ENCODE results near the gene CEPT1. TPM values are rescaled to one million over a fixed set of nuclear protein-coding genes. Genes with fewer than 3 reads are reported as not detected.
"Not testable (repeated sequence)": the region's sequence is repeated elsewhere in the genome, so short reads cannot be mapped to it uniquely, and the experiment has no call there.

Gene CEPT1
- total RNA-seq, 4 donors from 2014 or later, result 38.6 to 61.0 (median 40.2) TPM

DNA sequence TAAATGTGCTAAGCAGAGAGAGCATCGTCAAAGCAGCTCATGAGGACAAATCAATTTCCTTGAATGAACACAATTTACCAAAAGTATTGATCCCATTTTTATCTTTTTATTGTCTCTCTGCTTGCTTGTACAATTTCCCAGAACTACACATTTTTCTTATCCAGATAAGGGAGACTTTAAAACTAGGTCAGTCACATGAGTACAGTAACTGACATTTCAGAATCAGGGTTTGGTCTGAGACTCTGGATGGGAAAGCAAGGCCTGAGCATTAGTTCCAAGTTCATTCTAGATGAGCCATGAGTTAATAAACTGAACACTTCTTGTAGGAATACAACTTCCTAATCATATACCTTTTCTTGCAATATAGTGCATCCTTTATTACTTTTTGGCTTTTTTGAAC is 71.9 kb downstream of the CEPT1 start:
- TF ChIP-seq, protein P1, sequence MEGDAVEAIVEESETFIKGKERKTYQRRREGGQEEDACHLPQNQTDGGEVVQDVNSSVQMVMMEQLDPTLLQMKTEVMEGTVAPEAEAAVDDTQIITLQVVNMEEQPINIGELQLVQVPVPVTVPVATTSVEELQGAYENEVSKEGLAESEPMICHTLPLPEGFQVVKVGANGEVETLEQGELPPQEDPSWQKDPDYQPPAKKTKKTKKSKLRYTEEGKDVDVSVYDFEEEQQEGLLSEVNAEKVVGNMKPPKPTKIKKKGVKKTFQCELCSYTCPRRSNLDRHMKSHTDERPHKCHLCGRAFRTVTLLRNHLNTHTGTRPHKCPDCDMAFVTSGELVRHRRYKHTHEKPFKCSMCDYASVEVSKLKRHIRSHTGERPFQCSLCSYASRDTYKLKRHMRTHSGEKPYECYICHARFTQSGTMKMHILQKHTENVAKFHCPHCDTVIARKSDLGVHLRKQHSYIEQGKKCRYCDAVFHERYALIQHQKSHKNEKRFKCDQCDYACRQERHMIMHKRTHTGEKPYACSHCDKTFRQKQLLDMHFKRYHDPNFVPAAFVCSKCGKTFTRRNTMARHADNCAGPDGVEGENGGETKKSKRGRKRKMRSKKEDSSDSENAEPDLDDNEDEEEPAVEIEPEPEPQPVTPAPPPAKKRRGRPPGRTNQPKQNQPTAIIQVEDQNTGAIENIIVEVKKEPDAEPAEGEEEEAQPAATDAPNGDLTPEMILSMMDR (IDR thresholded peaks at IDR 0.05), result no peak
- ATAC-seq (ENCODE audit: low FRiP score) (no peak), DNase-seq (ENCODE audit: low spot score) (no peak)

DNA sequence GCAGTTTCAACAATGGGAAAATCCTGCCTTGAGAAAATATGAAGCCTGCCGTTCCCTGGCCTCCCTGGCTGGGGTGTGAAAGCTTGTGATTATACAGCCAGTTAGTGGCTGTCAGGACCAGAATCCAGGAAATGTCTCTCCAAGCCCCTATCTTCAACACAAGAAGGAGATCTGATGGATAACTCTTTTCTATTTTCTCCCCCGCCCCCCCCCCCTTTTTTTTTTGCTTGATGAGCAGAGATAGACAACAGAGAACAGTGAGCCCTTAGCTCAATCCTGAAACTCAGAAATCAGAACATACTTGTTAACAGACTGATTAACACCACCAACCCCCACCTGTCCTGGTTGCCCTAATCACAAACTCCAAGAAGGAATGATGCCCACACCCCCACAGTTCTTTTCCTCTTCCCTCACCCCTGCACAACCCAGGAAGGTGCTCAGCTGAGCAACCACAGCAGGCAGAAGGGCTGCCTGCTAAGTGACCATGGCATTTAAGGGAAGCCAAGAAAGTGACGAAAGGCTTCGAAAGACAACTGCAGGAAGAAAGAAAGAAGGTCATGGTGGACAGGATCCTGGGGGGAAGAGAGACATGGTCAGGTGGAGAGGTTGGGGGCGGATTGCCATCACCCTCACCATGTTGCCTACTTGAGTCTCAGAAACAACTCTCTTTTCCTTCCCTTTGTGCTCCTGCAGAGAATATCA is 72.8 kb downstream of the CEPT1 start:
- ATAC-seq (ENCODE audit: low FRiP score), result no peak

DNA sequence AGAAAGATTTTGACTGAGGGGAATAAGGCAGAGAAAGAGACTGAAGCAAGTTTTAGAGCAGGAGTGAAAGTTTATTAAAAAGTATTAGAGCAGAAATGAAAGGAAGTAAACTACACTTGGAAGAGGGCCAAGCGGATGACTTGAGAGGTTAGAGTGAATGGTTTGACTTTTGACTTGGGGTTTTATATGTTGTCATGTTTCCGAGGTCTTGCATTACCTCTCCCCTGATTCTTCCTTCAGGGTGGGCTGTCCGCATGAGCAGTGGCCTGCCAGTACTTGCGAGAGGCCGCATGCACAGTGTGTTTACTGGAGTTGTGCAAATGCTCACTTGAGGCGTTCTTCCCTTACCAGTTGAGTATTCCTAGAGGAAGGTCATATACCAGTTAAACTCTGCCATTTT is 73.4 kb downstream of the CEPT1 start:
- ATAC-seq (ENCODE audit: low FRiP score) (no peak), DNase-seq (ENCODE audit: low spot score) (no peak)
- TF ChIP-seq, protein P1 (IDR thresholded peaks at IDR 0.05), result no peak

More for the DNA sequence above, 72.8 kb downstream of the CEPT1 start:
- TF ChIP-seq, protein P1 (IDR thresholded peaks at IDR 0.05), result no peak
- DNase-seq (ENCODE audit: low spot score), result no peak

DNA sequence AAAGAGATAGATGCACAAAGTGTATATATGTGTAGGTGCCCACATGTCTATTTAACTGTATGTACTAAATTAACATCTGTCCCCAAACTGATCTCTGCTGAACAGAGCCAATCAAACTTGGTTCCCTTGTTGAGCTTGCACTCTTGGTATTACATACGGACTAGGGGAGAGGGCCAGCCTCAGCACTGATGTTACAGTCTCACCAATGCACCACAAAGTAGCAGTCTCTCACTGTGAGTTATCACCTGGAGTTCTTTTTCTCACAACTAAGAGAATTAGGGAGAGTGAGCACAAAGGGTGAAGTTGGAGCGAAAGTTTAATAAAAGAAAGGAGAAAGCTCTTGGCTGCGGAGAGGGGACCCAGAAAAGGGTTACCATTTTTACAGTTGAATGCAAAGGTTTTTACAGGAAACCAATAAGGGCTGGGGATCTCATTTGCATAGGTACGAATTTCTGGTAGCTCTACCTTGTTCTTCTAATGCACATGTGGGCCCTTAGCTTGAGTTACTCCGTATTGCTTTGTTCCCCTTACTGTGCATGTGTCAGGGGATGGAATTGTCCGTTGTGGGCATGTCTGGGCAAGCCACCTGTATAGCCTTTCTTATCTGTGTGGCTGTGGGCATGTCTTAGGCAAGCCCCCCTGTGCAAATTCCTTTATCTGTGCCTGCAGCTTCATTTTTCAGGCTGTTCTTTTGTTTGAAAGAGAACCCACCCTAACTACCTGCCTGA is 74.2 kb downstream of the CEPT1 start:
- ATAC-seq (ENCODE audit: low FRiP score), result no peak
- DNase-seq (ENCODE audit: low spot score), result no peak
- TF ChIP-seq, protein P1 (IDR thresholded peaks at IDR 0.05), result no peak

DNA sequence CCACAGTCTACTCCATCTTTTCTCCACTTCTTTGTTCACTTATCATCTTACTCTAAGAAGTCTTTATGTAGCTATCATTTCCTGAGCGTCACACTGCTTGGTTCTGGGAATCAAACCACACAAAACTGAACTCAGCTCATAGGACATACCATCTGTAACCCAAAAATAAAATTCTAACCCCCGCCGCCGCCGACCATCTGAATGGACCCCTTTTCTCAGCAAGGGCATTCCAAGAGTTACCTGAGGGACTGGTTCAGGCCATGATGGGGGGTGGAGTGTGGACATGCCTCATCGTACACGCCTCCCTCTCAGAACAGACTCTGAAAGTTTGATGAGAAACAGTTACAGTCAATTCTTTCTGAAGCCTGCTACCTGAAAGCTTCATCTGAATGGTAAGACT is 74.9 kb downstream of the CEPT1 start:
- DNase-seq (ENCODE audit: low spot score) (no peak), ATAC-seq (ENCODE audit: low FRiP score) (no peak)
- TF ChIP-seq, protein P1 (IDR thresholded peaks at IDR 0.05), result no peak

DNA sequence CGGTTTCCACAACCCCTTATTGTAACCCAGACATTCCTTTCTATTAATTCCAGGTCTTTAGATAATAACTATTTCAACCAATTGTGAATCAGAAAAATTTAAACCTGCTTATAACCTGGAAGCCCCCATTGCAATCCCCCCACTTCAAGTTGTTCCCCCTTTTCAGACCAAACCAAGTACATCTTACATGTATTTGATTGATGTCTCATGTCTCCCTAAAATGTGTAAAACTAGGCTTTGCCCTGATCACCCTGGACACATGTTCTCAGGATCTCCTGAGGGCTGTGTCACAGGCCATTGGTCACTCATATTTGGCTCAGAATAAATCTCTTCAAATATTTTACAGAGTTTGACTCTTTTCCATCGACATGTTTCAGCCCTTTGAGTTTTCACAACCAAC is 75.3 kb downstream of the CEPT1 start:
- ATAC-seq (ENCODE audit: low FRiP score); DNase-seq (ENCODE audit: low spot score): not testable (repeated sequence)

DNA sequence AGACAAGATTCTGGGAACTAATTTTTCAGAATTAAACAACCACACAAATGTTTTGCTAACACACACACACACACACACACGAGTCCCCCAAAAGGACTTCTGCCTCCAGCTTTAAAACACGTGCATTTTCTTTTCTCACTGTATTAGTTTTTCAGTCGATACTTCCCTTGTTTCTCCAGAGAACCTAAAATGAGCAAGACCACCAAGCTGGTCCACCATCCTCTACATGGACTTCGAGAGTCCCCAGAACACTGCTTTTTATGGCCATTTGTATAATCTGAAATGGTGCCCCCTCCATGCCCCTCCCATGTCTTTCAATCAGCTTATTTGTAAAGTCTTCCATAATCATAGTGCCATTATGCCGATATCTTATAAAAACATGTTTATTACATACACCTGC is 76.7 kb downstream of the CEPT1 start:
- no peak for ATAC-seq (ENCODE audit: low FRiP score)
- TF ChIP-seq, protein P1 (IDR thresholded peaks at IDR 0.05), result no peak

More for the DNA sequence above, 76.7 kb downstream of the CEPT1 start:
- no peak for DNase-seq (ENCODE audit: low spot score)
